Keratinocyte (primary cell): ENCODE measurements around the gene ERI2.

Experiments
- EZH2 ChIP-seq: IDR thresholded peaks from one replicate; pipeline ENCODE4 v1.6.1; 2012; ENCODE audit warnings: inconsistent platforms, mild to moderate bottlenecking, low read length, moderate library complexity
- TF ChIP-seq, protein P1 (sequence below), 3 experiments: IDR thresholded peaks in 1 of 3; conservative IDR thresholded peaks in 1 of 3; optimal IDR thresholded peaks in 1 of 3; 2 replicates in 2 of 3; 3 replicates in 1 of 3; pipeline versions ENCODE3 to v1.5.1; 2011; ENCODE audit warnings: low read length in 3 of 3, mild to moderate bottlenecking in 3 of 3, moderate library complexity in 2 of 3, control low read depth in 1 of 3, inconsistent platforms in 1 of 3; ENCODE audit not compliant: insufficient read depth in 2 of 3; ENCODE audit errors: extremely low read depth in 1 of 3

DNA sequence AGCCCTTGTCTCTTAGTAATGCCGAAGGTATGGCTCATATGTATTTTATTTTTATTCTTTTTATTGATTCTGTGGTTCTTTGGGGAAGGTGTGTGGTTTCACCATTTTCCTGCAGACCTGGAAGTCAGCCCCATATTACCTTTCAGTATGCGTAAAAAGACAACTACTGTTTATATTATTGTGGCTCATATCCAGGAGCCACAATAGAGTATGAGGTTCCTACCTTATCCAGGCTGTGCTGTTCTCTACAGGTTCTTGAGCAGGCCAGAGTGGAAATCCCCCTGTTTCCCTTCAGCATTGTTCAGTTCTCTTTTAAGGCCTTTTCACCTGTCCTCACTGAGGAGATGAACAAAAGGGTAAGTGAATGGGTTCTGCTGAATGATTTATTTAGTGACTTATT, 33.2 kb upstream of the ERI2 start:
- TF ChIP-seq, protein P1, sequence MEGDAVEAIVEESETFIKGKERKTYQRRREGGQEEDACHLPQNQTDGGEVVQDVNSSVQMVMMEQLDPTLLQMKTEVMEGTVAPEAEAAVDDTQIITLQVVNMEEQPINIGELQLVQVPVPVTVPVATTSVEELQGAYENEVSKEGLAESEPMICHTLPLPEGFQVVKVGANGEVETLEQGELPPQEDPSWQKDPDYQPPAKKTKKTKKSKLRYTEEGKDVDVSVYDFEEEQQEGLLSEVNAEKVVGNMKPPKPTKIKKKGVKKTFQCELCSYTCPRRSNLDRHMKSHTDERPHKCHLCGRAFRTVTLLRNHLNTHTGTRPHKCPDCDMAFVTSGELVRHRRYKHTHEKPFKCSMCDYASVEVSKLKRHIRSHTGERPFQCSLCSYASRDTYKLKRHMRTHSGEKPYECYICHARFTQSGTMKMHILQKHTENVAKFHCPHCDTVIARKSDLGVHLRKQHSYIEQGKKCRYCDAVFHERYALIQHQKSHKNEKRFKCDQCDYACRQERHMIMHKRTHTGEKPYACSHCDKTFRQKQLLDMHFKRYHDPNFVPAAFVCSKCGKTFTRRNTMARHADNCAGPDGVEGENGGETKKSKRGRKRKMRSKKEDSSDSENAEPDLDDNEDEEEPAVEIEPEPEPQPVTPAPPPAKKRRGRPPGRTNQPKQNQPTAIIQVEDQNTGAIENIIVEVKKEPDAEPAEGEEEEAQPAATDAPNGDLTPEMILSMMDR (optimal IDR thresholded peaks at IDR 0.05 in 1 of 3, IDR thresholded peaks at IDR 0.05 in 1 of 3, conservative IDR thresholded peaks at IDR 0.05 in 1 of 3; ENCODE audit: extremely low read depth in 1 of 3, insufficient read depth in 2 of 3, low read length in 3 of 3), result no peak
- TF ChIP-seq EZH2, result no peak
